Measurements from ENCODE around the gene DVL1. TPM values are rescaled to one million over a fixed set of nuclear protein-coding genes. Genes with fewer than 3 reads are reported as not detected.

Gene DVL1
- total RNA-seq, 4 donors from 2014 or later, result 84.4 to 174 (median 88.9) TPM

DNA sequence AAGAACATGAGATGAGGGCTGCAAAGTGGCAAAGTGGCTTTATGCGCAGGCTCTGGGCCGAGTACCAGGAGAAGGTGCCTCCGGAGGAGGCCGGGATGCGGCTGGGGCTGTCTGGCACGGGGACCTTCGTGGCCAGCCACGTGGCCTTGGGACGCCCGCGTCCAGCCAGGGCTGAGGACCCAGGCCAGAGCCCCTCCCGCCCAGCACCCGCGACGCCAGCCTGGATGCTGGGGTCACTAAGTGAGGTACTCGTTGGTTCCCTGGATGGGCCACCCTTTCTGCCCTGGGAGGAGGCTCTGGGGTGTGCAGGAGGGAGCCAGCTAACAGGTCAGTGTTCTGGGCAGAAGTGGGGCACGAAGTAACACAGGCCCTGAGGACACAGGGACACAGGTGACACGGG, 56.4 kb downstream of the DVL1 start:
- whole genome bisulfite sequencing, 2 donors (ENCODE audit: low coverage in 1 of 2), result 83 to 90% methylated on average over 1 to 2 of the region's 18 CpGs
- Histone ChIP-seq H3K27ac (no peak overlapping the region), H3K9me3 (no peaks in the 10 kb centered on the region), H3K36me3 (peaks cover 0 to 49% of the 10 kb centered on the region in 2 donors), H3K4me1 (peaks cover 0 to 14% (median 0%) of the 10 kb centered on the region in 3 donors), H3K27me3 (peaks cover 1% of the 10 kb centered on the region), H3K4me3 (no peak overlapping the region)
- TF ChIP-seq POLR2AphosphoS5 (IDR thresholded peaks at IDR 0.05) (no peak), EP300 (IDR thresholded peaks at IDR 0.05) (no peak), POLR2A (IDR thresholded peaks at IDR 0.05) (no peak)
- TF ChIP-seq, protein P1, sequence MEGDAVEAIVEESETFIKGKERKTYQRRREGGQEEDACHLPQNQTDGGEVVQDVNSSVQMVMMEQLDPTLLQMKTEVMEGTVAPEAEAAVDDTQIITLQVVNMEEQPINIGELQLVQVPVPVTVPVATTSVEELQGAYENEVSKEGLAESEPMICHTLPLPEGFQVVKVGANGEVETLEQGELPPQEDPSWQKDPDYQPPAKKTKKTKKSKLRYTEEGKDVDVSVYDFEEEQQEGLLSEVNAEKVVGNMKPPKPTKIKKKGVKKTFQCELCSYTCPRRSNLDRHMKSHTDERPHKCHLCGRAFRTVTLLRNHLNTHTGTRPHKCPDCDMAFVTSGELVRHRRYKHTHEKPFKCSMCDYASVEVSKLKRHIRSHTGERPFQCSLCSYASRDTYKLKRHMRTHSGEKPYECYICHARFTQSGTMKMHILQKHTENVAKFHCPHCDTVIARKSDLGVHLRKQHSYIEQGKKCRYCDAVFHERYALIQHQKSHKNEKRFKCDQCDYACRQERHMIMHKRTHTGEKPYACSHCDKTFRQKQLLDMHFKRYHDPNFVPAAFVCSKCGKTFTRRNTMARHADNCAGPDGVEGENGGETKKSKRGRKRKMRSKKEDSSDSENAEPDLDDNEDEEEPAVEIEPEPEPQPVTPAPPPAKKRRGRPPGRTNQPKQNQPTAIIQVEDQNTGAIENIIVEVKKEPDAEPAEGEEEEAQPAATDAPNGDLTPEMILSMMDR (IDR thresholded peaks at IDR 0.05), result no peak
- ATAC-seq, result no peak

DNA sequence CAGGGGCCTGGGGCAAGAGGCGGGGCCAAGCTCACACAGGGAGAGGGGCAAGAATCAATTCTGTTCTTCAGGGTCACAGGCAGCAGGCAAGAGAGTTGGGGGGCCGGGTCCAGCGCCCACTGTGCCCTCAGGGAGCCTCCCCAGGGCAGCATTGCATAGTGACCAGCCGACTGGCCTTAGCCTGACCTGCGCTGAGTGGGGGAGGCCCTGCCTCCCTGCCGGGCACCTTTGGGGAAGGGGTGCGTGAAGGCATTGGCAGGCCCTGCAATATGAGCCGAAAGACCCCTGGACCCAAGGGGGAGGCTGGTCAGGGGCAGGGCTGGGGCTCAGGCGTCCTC, 56.8 kb downstream of the DVL1 start:
- TF ChIP-seq POLR2A (IDR thresholded peaks at IDR 0.05) (no peak), EP300 (IDR thresholded peaks at IDR 0.05) (no peak), POLR2AphosphoS5 (IDR thresholded peaks at IDR 0.05) (no peak)
- TF ChIP-seq, protein P1 (IDR thresholded peaks at IDR 0.05), result no peak
- Histone ChIP-seq H3K27me3 (peaks cover 6% of the 10 kb centered on the region), H3K4me3 (no peak overlapping the region), H3K27ac (no peak overlapping the region), H3K36me3 (peaks cover 0 to 45% of the 10 kb centered on the region in 2 donors), H3K4me1 (peaks cover 0 to 14% (median 0%) of the 10 kb centered on the region in 3 donors), H3K9me3 (no peaks in the 10 kb centered on the region)
- no peak for ATAC-seq
- WGBS, 2 donors (ENCODE audit: low coverage in 1 of 2), result no CpG with 5 or more reads among the region's 9 CpGs

DNA sequence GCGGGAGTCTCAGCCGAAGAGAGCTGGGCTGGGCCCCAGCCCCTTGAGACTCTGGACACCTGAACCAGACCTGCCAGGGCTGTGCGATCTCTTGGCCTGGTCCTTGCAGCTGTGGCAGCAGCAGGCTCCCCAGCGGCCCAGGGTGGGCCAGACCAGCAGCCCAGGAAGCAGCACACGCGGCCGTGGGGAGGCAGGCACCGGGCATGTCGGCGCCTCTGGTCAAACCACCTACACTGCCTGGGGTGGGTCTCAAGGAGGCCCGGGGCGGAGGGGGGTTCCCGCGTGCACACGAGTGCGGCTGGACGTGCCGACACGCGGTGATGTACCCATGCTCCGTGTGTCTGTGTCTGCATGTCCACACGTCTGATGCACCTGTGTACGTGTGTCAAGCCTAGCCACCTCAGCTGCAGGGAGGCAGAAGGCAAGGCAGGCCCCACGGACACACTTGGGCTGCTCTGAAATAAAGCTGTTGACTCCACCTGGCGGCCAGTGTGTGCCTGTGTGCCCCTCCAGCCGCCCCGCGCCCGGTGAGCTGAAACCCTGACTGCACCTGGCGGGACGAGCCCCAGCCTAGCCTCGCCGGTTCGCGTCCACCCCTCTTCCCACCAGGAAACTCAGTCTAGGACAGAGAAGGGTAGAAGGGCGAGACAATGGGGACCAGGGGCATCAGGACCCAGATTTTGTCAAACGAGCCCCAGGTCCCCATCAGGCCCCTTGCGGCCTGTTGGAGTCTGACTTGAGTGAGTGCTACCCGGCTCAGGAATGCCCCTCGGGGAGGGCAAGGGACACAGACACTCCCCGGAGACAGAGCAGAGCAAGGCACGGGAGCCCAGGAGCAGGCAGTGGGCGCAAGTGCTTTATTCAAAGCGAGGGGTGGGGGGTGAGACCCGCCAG, 57.4 kb downstream of the DVL1 start:
- peak; percentile 70 for ATAC-seq
- TF ChIP-seq, protein P1 (IDR thresholded peaks at IDR 0.05), result peak in 3 of 4 experiments; percentile 71 to 81 (median 71)
- TF ChIP-seq POLR2A (IDR thresholded peaks at IDR 0.05), result no peak
- Histone ChIP-seq H3K36me3 (peaks cover 0 to 42% of the 10 kb centered on the region in 2 donors), H3K27ac (no peak overlapping the region), H3K4me3 (no peak overlapping the region), H3K27me3 (peaks cover 12% of the 10 kb centered on the region), H3K9me3 (no peaks in the 10 kb centered on the region), H3K4me1 (peaks cover 0 to 14% (median 0%) of the 10 kb centered on the region in 3 donors)
- 38% methylated on average over 8 of the region's 45 CpGs; no CpG with 5 or more reads in 1 of the 2 donors for WGBS, 2 donors (ENCODE audit: low coverage in 1 of 2)

DNA sequence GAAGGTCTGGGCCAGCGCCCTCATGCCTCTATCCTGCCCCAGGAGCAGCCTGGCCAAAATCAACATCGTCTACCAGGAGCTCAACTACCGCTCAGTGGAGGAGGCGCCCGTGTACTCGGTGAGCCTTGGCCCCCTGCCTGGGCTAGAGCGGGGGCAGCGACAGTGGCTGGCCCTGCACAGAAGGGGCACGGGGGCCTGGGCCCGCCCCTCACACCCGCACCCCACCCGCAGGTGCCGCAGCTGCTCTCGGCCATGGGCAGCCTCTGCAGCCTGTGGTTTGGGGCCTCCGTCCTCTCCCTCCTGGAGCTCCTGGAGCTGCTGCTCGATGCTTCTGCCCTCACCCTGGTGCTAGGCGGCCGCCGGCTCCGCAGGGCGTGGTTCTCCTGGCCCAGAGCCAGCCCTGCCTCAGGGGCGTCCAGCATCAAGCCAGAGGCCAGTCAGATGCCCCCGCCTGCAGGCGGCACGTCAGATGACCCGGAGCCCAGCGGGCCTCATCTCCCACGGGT, 58.1 kb downstream of the DVL1 start:
- 48% methylated on average over 7 of the region's 28 CpGs; no CpG with 5 or more reads in 1 of the 2 donors for WGBS, 2 donors (ENCODE audit: low coverage in 1 of 2)
- Histone ChIP-seq H3K4me3 (no peak overlapping the region), H3K27ac (no peak overlapping the region), H3K36me3 (peaks cover 0 to 35% of the 10 kb centered on the region in 2 donors), H3K27me3 (peaks cover 19% of the 10 kb centered on the region), H3K9me3 (no peaks in the 10 kb centered on the region), H3K4me1 (peaks cover 0 to 14% (median 0%) of the 10 kb centered on the region in 3 donors)
- ATAC-seq, result no peak
- TF ChIP-seq POLR2A (IDR thresholded peaks at IDR 0.05) (no peak), POLR2AphosphoS5 (IDR thresholded peaks at IDR 0.05) (no peak), EP300 (IDR thresholded peaks at IDR 0.05) (no peak)
- TF ChIP-seq, protein P1 (IDR thresholded peaks at IDR 0.05), result no peak
